CD4-positive, alpha-beta T cell treated with Interleukin-10 for 1 hour (primary cell): ENCODE data around the gene TFF2.

Experiments used
- DNase-seq: peaks from one replicate; pipeline ENCODE4 v3.0.0-alpha.2; 2020

The TFF2 gene

DNA sequence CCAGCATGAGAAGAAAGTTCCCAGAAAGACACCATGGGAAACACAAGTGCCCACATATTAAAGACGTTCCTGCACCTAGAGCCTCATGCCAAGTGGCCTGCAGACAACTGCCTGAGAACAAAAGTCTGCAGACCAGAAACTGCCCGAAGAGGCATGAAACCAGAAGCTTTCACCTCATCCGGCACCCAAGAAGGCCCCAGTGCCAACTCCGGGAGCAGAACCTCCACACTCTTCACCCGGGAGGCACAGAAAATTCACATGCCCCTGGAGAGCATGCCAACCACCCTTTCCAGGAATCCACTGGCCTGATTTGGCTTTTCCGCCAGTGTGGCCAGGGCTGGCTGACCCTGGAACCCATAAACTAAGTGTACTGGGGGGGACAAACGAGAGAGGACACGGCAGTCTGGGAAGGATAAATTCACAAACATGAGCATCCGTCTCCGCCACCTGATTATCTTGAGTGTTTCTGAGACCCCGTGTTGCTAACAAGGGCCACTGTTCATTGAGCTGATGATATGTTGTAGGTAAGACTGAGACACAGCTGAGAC is 6.8 kb downstream of the TFF2 start:
- DNase-seq = no peak

DNA sequence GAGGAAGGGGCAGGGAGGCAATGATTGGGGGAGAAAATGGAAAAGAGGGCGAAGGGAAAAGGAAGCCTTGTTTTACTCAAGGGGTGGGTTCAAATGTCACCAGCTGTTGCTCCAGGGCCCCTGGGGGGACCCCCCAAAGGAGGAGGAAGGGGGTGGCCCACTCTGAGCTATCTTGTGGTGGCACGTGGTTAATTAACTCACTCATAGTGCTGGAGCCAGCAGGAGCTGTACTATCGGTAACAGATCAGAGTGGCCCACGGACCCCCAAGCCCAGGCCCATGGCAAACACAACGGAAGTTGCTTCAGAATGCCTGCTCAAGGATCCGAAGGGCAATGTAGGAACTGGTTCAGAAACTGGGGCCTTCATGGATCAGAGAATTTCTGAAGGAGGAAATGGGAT is 7.2 kb downstream of the TFF2 start:
- no peak for DNase-seq

DNA sequence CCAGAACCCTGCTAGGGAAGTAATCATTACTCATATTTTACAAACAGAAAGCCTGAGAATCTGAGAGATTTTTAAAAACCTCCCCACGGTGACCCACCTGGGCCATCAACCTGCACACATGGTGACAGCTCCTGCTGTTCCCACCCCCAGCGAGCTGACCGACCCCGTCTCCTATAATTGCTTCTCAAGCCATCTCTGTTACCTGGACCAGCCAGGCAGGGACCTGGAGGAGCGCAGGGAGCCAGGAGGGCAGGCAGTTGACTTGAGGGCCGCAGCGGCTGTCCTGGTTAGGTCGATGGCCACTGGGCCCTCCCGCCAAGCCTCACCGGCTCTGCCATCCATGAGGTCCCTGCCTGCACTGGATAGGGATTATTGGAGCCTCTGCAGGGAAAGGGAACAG is 7.7 kb downstream of the TFF2 start:
- DNase-seq = no peak

DNA sequence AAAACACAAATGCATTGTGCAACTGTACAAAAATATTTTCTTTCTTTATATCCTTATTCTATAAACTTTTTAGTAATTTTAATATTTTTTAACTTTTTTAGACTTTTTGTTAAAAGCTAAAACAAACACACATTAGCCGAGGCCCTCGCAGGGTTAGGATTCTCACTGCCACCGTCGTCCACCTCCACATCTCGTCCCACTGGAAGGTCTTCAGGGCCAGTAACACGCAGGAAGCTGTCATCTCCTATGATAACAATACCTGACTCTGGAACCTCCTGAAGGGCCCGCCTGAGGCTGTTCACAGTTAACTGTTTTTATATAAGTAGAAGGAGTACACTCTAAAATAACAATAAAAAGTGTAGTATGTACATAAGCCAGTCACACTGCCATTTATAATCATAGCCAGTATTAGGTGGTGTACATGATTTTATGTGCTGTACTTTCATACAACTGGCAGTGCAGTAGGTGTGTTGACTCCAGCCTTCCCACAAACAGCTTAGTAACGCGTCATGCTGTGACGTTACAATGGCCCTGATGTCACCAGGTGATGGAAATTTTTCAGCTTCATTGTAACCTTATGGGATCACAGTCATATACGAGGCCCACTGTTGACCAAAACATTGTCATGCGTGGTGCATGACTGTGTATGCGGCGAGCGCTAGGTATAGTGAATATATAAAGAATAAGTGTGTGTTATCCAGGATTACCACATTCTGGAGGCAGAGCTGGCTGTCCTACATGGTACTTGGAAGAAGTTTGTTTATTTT is 8.8 kb downstream of the TFF2 start:
- no peak for DNase-seq

DNA sequence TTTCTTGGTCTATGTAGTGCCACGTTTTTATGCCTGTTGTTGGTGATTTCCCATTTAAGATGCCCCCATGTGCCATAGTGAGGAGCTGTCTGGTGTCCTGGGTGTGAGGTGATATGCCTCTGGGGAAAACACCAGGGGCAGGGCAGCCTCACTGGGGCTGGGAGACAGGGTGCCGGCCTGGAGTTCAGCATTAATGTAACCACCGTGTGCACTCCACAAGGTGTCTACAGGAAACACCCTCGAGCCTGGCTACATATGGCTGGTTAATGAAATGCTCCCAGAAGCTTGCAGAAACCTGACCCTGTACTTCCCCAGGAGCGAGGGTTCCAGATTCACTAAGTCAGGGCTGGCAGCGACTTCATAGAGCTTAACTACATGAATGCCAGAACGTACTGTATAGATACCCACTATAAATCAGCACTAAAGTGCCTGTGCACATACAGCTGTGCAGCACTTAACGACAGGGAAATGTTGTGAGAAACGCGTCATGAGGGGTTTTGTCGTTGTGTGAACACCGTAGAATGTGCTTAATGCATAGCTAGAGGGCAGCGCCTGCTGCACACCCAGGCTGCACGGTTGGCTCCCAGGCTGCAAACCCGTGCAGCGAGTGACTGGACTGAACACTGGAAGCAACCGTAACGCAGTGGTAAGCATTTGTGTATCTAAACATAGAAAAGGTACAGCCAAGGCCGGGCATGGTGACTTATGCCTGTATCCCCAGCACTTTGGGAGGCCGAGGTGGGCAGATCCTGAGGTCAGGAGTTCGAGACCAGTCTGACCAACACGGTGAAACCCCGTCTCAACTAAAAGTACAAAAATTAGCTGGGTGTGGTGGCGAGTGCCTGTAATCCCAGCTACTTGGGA is 10.4 kb downstream of the TFF2 start:
- no peak for DNase-seq

DNA sequence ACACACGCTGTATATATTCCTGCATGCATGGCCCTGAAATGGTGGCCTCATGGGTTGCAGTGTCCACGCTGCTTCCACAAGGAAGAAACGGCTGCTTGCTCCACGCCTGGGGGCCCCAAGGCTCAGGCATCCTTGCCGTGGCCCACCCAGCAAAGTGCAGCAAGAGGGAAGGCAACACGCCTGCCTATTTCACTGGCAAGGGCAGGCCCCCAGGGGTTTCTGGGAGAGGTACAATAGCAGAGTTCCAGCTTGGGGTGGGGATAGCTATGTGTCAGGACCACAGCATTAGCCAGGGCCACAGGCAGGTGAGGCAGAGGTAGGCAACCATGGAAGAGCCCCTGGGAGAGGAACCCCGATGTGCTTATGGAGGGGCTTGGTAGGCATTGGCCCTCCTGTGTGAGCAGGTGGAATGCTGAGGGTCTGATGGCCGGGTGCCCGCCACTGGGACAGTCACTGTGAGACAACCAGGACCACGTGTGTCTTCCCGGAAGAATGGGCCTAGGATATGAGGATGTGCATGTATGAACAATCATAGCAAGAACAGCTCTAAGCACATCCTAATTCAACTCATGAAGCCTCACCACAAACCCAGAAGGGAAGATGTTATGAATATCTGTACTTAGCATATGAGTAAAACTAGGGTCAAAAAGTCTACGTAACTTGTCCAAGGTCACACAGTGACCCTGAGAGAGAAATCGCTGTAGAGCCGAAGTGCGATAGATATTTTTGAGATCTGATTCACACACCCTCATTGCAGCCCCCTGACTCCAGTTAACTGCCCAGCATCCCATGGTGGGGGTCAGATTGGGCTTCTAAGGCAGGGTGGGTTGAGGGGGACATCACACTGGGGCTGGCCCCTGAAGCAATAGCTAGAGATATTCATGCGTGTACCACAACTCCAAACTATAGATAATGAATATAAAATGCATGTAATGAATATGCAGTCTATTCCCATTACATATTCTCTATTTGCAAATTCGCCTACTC is 11.8 kb downstream of the TFF2 start:
- DNase-seq = no peak

DNA sequence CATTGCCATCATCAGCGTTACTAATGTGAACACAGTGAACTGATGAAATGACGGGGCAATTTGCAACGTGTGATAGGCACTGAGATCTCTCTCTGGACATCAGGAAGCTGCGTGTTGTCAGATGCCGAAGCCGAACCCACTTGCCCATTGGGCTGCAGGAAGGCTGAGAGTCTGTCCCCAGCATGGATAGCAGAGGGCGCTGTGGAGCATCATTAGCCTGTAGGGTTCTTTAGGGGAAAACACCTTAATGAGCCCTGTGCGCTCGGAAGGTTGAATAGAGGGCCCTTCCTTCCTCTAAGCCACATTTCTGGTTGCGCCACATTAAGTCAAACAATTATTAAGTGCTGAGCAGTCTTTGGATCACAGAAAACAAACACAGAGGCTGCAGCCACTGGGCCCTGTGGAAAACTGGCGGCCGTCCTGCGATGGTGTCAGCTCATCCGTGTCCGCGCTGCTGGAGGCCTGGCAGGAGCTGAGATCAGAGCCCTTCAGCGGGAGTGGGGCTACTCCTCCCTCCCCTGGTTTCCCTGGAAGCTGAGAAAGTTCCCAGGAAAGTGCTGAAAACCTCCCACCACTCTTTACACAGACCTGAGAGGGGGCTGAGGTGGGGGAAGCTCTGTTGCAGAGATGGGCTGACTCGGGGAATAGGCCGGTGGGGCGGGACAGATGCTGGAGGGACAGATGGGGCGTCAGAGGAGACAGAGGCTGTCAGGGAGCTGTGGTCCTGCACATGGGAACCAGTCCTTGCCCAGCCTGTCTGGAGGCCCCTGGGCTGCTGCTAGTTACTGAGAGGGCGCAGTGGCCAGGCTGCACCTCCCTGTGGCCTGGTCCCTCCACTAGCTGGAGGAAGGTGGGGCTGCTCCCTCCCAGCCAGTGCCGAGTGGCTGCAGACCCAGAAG is 12.7 kb downstream of the TFF2 start:
- peak; percentile 85 for DNase-seq

DNA sequence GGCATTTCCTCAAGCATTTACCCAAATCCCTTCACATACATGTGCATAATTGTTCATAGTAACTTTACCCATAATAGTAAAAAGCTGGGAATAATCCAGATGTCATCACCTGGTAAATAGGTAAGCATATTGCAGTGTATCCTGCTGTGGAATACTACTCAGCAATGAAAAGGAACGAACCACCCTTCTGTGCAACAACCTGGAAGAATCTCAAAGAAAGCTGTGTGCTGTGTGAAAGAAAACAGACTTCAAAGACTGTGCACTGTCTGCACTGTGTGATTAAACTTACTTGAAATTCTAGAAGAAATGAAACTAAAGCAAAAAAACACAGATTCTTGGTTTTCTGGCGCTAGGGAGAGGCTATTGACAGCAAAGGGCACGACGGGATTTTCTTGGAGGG is 13.5 kb downstream of the TFF2 start:
- DNase-seq = no peak

DNA sequence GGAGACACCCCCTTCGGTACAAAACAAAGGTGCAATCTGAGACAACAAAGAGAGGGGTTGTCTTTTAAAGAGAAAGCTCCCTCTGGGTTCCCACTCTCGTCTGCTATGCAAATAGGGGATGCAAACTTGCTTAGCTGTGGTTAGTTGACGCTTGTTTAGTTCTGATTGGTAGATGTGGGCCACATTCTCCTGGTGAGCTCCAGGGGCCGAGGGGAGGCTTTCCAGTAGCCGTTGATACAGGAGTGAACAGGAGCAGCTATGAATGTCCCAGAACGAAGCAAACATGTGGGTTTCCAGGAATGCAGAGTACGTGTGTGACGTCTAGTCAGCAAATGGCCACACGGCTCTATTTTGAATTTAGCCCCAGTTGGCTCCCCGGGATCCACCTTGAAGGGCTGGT is 14.7 kb downstream of the TFF2 start:
- no peak for DNase-seq

DNA sequence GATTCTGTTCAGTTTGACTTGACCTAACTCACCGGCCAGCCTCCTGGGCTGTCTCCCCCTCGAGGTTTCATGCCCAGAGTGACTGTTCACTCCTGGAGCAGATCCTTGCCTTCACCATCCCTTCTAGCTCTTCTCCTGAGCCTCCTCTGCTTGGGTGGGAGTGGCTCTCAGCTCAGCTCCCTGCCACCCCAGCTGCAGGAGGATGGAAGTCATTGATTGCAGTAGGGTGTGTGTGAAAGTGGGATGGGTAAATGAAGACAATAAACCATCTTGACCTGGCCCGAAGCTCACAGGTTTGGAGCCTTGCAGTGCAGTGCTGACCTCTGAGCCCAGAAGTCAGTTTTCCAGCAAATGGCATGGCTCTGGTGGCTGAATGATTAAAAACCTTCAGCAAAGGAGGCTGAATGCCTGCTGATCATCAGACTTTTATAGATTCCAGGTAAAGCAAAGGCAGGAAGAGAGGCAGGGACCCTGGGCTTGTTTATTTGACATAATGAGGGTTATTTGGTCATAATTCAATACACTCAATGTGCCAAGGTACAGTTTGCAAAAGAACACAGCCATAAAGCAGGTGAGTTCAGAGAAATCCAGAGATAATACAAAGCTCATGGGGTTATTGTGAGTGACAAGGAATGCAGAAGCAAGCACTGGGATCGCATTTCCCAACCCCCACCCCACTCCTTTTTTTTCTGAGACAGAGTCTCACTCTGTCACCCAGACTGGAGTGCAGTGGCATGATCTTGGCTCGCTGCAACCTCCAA is 18.1 kb downstream of the TFF2 start:
- no peak for DNase-seq

DNA sequence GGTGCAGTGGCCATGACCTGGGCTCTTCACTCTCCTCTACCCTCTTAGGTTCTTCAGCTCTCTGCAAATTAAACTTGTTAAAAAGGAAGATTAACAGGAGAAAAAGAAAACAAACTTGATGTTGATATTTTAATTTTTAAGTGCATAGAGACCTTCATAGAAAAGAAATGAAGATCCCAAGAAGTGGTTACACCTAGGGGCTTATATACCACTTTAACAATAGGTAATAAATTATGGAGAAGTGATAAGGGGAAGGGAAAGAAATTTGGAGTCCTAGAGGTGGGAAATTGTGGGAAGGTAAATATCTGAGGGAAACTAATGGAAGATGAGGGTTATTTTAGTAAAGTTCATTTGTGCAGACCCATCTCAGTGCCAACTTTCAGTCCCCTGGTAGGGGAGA is 19.1 kb downstream of the TFF2 start:
- DNase-seq = no peak

DNA sequence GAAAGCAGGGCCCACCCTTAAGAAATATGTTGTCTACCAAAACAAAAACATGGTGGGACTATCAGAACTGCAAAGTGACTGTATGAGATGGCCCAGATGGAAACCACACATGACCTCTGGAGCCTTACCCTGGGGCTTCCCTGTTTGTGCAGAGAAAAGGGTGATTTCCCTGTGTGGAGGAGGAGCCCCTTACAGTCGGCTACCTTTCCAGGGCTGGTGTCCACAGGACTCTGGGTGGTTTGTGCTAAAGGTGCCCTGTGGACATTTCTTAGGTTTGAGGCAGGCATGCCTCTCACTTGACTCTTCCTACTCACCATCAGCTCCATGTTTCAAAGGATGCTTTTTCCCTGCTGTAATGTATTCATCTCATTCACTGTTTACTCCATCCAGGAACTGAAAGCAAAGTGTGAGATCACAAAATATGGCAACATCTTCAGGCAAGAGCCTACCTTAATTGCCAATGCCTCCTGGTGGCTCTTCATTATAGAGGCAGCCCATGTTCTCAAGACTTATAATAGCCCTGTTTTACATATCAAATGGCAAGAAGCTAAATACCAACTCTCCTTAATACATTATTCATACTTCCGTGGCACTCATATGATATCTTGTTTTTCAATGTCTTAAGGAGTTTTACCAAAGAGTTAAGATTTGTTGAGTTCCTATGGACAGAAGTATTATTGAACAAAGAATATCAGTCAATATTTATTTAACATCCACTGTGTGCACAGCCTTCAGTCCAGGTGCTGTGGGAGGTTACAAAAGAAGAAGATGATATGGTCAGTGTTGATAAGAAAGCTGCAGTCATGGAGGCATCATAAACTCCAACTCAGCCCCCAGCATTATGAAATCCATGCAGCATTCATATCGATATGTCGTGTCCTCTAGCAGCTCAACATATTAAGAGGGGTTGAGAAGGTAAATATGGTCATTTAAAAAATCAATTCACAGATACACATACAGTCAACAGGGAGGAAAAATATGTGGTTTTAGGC is 20.1 kb downstream of the TFF2 start:
- no peak for DNase-seq

DNA sequence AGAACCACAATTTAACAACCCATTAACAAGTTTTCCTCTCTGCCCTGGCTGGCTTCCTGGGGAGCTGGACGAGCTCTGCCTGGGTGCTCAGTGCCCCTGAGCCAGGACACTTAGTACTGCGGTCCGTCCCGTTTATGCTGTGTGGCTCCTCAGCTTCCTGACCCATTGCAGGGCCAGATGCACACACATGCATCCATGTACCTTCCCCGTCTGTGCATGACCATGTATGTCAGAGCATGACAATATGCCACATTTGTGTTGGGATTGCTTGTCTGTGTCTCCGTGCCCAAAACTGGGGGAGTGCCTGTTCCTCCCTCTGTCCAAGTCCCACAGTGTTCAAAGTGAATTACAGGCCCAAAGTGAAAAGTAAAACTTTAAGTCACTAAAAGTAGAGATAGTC is 25.9 kb downstream of the TFF2 start:
- no peak for DNase-seq

DNA sequence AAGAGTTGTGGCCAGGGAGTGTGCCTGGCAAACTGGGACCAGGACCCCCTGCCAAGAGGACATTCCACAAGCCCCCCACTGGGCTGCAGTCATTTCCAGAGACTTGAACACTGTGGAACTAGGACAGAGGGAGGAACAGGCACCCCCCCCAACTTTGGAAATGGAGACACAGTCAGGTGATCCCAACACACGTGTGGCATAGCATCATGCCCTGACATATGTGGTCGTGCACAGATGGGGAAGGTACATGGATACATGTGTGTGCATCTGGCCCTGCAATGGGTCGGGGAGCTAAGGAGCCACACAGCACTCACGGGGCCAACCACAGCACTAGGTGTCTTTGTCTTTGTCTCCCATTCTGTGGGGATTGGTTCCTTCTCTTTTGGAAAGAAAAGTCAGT is 28.9 kb downstream of the TFF2 start:
- DNase-seq = no peak

DNA sequence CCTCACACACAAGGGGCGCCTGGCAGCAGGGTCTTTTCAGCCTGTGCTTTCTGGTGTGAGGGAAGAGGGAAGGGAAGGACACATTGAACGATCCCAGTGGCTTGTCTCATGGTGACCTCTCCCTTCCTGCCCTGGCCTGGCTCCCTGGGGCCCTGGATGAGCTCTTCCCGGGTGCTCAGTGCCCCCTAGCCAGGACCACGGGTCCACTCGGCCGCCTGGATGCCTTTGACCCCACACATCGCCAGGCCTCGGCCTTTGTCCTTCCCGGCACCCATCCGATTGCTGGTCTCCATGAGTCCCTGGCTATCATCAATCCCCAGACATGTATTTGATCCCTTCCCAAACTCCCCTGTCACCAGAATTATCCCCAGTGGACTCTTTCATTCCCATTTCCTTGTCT is 29.6 kb downstream of the TFF2 start:
- DNase-seq = no peak

DNA sequence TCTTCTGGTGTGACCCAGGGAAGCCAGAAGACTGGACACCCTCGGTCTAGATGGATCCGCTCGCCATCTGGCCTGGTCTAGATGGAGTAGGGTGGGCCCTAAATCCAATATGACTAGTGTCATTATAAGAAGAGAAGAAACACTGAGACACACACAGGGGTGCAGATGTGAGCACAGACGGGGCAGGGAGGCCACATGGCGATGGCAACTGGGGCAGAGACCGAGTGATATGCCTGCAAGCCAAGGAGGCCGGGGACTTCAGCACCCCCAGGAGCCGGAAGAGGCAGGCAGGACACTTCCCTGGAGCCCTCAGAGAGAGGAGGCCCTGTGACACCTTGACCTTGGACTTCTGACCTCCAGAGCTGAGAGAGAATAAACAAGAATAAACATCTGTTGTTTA is 30.0 kb downstream of the TFF2 start:
- DNase-seq = no peak

DNA sequence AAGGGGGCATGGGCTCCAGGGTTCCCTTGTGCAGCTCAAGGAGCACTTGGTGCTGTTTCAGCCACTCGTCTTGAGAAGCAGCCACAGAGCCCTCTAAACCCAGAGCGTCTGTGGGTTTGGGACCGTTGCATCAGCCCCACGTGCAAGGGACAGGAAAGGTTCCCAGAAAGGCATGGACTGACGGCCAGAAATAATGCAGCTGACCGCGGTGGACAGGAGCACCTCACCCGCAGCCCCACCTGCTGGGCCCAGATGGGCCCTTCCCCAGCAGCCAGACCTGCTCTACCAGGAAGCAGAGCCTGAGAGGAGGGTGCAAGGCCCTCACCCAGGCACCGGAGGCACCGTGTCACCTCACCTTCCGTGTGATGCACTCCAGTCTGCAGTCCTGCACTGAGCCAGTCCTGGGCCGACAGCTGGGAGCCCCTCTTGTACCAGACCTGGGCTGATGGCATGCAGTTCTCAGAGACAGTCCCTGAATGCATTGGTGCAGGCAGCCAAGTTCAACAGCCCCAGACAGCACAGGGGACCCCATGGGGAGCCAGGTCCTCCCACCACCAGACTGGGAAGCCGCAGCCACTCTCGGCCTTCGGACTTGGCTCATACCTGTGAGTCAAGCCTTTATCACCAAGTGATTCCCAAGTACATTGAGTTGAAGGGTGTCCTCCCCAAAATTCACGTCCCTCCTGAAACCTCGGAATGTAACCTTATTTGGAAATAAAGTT is 30.8 kb downstream of the TFF2 start:
- no peak for DNase-seq

DNA sequence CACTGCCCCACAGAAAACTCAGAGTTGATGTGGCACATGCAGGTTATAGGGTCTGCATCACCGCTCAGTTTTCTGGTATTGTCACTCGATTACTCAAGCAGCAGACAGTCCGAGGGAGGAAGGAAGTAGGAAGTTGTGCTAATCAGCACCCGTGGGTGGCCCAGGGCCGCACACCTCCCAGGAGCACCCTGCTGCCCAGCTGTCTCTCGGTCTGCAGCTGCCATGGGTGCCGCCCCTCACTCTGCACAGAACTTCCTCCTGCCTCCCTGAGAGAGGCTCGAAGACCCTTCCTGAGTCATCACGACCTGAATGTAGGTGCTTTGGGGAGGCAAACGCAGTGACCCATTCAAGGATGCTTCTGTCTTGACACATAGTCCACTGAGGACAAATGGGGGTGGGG is 31.4 kb downstream of the TFF2 start:
- no peak for DNase-seq
